Neuronal stem cell (in vitro differentiated cells): ENCODE data around the gene SMIM13.
A peak's percentile ranks its signal among the peaks of the same experiment; 100 is the strongest.
"Not testable (repeated sequence)": the region's sequence is repeated elsewhere in the genome, so short reads cannot be mapped to it uniquely, and the experiment has no call there.

Experiments used
- DNase-seq: peaks from one replicate; pipeline ENCODE4 v3.0.0-alpha.2; 2013; ENCODE audit warnings: low spot score
- H2AFZ ChIP-seq: one replicate; pipeline ENCODE4 v1.6.1; 2013; ENCODE audit warnings: mild to moderate bottlenecking, low read length, inconsistent platforms
- H2AK5ac ChIP-seq: 2 replicates; pipeline ENCODE4 v1.6.1; 2013; ENCODE audit warnings: low read depth, mild to moderate bottlenecking, inconsistent platforms, low read length, moderate library complexity, mixed read lengths
- H2BK120ac ChIP-seq: 2 replicates; pipeline ENCODE4 v1.6.1; 2013; ENCODE audit warnings: low read depth, mild to moderate bottlenecking, inconsistent platforms, low read length, moderate library complexity, mixed read lengths
- H2BK12ac ChIP-seq: one replicate; pipeline ENCODE4 v1.6.1; 2013; ENCODE audit warnings: low read length, inconsistent platforms
- H2BK15ac ChIP-seq: 2 replicates; pipeline ENCODE4 v1.6.1; 2013; ENCODE audit warnings: mild to moderate bottlenecking, low read length, inconsistent platforms, mixed read lengths
- H2BK5ac ChIP-seq: one replicate; pipeline ENCODE4 v1.6.1; 2013; ENCODE audit warnings: inconsistent platforms, mild to moderate bottlenecking, low read length, moderate library complexity
- H3K14ac ChIP-seq: one replicate; pipeline ENCODE4 v1.6.1; 2013; ENCODE audit warnings: low read length, inconsistent platforms
- H3K18ac ChIP-seq: 2 replicates; pipeline ENCODE4 v1.6.1; 2013; ENCODE audit warnings: low read length, inconsistent platforms
- H3K23ac ChIP-seq: 2 replicates; pipeline ENCODE4 v1.6.1; 2013; ENCODE audit warnings: low read depth, mild to moderate bottlenecking, mixed read lengths, low read length, inconsistent platforms; ENCODE audit not compliant: poor library complexity
- H3K27ac ChIP-seq: replicated peaks from 3 replicates; pipeline ENCODE4 v1.5.1; 2013; ENCODE audit warnings: low read length, inconsistent platforms
- H3K27me3 ChIP-seq, 3 experiments: 2 replicates each; pipeline ENCODE4 v1.6.1; 2013; ENCODE audit warnings: low read length in 3 of 3, mild to moderate bottlenecking in 2 of 3, inconsistent platforms in 1 of 3, low read depth in 1 of 3, mixed read lengths in 1 of 3, moderate library complexity in 1 of 3; ENCODE audit not compliant: control insufficient read depth in 3 of 3, insufficient read depth in 3 of 3
- H3K36me3 ChIP-seq, 2 donors: replicated peaks in 1 of 2; 2 replicates each; pipeline ENCODE4 v1.6.1; 2013; ENCODE audit warnings: low read length in 2 of 2; ENCODE audit not compliant: control insufficient read depth in 2 of 2, insufficient read depth in 2 of 2
- H3K4ac ChIP-seq: 2 replicates; pipeline ENCODE4 v1.6.1; 2013; ENCODE audit warnings: inconsistent platforms, mild to moderate bottlenecking, low read length, moderate library complexity
- H3K4me1 ChIP-seq, 2 donors: 1 replicate in 1 of 2; 2 replicates in 1 of 2; pipeline ENCODE4 v1.6.1; 2013; ENCODE audit warnings: low read length in 2 of 2, low read depth in 1 of 2; ENCODE audit not compliant: control insufficient read depth in 2 of 2, insufficient read depth in 1 of 2
- H3K4me2 ChIP-seq: one replicate; pipeline ENCODE4 v1.6.1; 2013; ENCODE audit warnings: mild to moderate bottlenecking, low read length, inconsistent platforms; ENCODE audit not compliant: insufficient read depth, poor library complexity, severe bottlenecking
- H3K4me3 ChIP-seq, 2 donors: 2 replicates each; pipeline ENCODE4 v1.5.1; 2013; ENCODE audit warnings: low read length in 2 of 2, mild to moderate bottlenecking in 2 of 2, inconsistent platforms in 1 of 2, moderate library complexity in 1 of 2
- H3K79me1 ChIP-seq: one replicate; pipeline ENCODE4 v1.6.1; 2013; ENCODE audit warnings: low read depth, mild to moderate bottlenecking, inconsistent platforms, low read length, moderate library complexity
- H3K9ac ChIP-seq: one replicate; pipeline ENCODE4 v1.6.1; 2013; ENCODE audit warnings: mild to moderate bottlenecking, low read depth, low read length, inconsistent platforms; ENCODE audit not compliant: poor library complexity
- H3K9me3 ChIP-seq, 2 donors: replicated peaks in 1 of 2; 2 replicates each; pipeline versions ENCODE3 to v1.6.1; 2013; ENCODE audit warnings: low read length in 2 of 2, mild to moderate bottlenecking in 2 of 2, inconsistent platforms in 1 of 2, low read depth in 1 of 2, mixed read lengths in 1 of 2, moderate library complexity in 1 of 2; ENCODE audit not compliant: control insufficient read depth in 2 of 2, insufficient read depth in 1 of 2
- H4K8ac ChIP-seq: one replicate; pipeline ENCODE4 v1.6.1; 2013; ENCODE audit warnings: low read depth, mild to moderate bottlenecking, inconsistent platforms, low read length, moderate library complexity
- H4K91ac ChIP-seq: one replicate; pipeline ENCODE4 v1.6.1; 2013; ENCODE audit warnings: low read length, low read depth, mild to moderate bottlenecking, inconsistent platforms; ENCODE audit not compliant: poor library complexity
- WGBS, 2 donors: extraction: QIAGEN DNeasy Blood & Tissue Kit; methylation state at CpG; one replicate each; pipeline ENCODE4 v1.1.7; 2013; ENCODE audit warnings: missing lambda C conversion rate in 2 of 2, mixed read lengths in 1 of 2; ENCODE audit not compliant: insufficient read length in 2 of 2, insufficient replicate concordance in 1 of 2; ENCODE audit errors: extremely low coverage in 2 of 2; 5-methylcytosine and 5-hydroxymethylcytosine counted together

SMIM13 gene

DNA sequence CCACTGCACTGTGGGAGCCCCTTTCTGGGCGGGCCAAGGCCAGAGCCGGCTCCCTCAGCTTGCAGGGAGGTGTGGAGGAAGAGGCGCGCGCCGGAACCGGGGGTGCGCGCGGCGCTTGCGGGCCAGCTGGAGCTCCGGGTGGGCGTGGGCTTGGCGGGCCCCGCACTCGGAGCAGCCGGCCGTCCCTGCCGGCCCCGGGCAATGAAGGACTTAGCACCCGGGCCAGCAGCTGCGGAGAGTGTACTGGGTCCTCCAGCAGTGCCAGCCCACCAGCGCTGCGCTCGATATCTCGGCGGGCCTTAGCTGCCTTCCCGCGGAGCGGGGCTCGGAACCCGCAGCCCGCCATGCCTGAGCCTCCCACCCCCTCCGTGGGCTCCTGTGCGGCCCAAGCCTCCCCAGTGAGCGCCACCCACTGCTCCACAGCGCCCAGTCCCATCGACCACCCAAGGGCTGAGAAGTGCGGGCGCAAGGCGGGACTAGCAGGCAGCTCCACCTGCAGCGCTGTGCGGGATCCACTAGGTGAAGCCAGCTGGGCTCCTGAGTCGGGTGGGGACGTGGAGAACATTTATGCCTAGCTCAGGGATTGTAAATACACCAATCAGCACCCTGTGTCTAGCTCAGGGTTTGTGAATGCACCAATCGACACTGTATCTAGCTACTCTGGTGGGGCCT is 6.4 kb upstream of the SMIM13 start:
- H3K14ac ChIP-seq, H2BK12ac ChIP-seq, H3K4me3 ChIP-seq, H3K36me3 ChIP-seq, H2BK120ac ChIP-seq, H3K27ac ChIP-seq, DNase-seq, H3K9ac ChIP-seq, H3K23ac ChIP-seq, H2BK5ac ChIP-seq, H2AFZ ChIP-seq, H3K79me1 ChIP-seq, H3K9me3 ChIP-seq, H4K91ac ChIP-seq, H3K4me2 ChIP-seq, H3K27me3 ChIP-seq, H4K8ac ChIP-seq, H3K18ac ChIP-seq, H3K4me1 ChIP-seq, H3K4ac ChIP-seq, H2BK15ac ChIP-seq, H2AK5ac ChIP-seq: not testable (repeated sequence)
- no CpG with 5 or more reads among the region's 47 CpGs for WGBS, 2 donors

- no peak for DNase-seq
- no peaks in the 10 kb centered on the region for H3K79me1 ChIP-seq
- no peak overlapping the region for H2BK120ac ChIP-seq
- no peaks in the 10 kb centered on the region for H3K36me3 ChIP-seq
- H3K9me3 ChIP-seq, result no peaks in the 10 kb centered on the region
- H3K18ac ChIP-seq, result no peak overlapping the region
- H3K4me1 ChIP-seq, result no peaks in the 10 kb centered on the region
- no peak overlapping the region for H2AK5ac ChIP-seq
- no peak overlapping the region for H3K14ac ChIP-seq
- no peak overlapping the region for H3K27ac ChIP-seq
- no peak overlapping the region for H3K4me3 ChIP-seq
- H3K27me3 ChIP-seq, result no peaks in the 10 kb centered on the region
- no peak overlapping the region for H2AFZ ChIP-seq
- WGBS, 2 donors, result no CpG with 5 or more reads among the region's 1 CpG
- no peak overlapping the region for H2BK12ac ChIP-seq
- H3K4ac ChIP-seq, result no peak overlapping the region
- H4K91ac ChIP-seq, result no peak overlapping the region
- no peak overlapping the region for H2BK5ac ChIP-seq
- no peak overlapping the region for H4K8ac ChIP-seq
- no peak overlapping the region for H3K4me2 ChIP-seq
- no peak overlapping the region for H3K23ac ChIP-seq
- H2BK15ac ChIP-seq, result no peak overlapping the region
- H3K9ac ChIP-seq, result no peak overlapping the region
Measured at GRCh38 chr6:11089695-11090094, 3.9 kb upstream of the SMIM13 start.

DNA sequence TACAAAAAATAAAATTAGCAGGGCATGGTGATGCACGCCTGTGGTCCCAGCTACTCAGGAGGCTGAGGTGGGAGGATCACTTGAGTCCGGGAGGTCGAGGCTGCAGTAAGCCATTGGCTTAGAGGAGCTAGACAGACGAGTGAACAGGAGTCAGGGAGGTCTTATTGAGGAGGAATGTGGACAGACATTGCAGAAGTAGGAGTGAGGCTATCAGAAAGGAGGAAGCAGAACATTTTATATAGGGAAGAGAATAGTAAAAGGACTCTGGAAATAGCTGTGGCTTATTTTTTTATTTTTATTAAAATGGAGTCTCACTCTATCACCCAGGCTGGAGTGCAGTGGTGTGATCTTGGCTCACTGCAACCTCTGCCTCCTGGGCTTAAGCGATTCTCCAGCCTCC is 2.5 kb upstream of the SMIM13 start:
- H3K27me3 ChIP-seq, H3K9me3 ChIP-seq, H2BK12ac ChIP-seq, H3K4me2 ChIP-seq, H2BK5ac ChIP-seq, H3K79me1 ChIP-seq, H4K8ac ChIP-seq, H2AFZ ChIP-seq, H3K27ac ChIP-seq, H4K91ac ChIP-seq, H3K14ac ChIP-seq, H3K4me1 ChIP-seq, H3K18ac ChIP-seq, H2BK15ac ChIP-seq, H3K23ac ChIP-seq, H3K36me3 ChIP-seq, H3K9ac ChIP-seq, H2BK120ac ChIP-seq, H3K4me3 ChIP-seq, H2AK5ac ChIP-seq, DNase-seq, H3K4ac ChIP-seq: not testable (repeated sequence)
- WGBS, 2 donors, result no CpG with 5 or more reads among the region's 5 CpGs

GRCh38 chr6:11092668-11093375 is 812 bp upstream of the SMIM13 start:
- Histone ChIP-seq H2BK5ac (no peak overlapping the region), H3K4me2 (peak overlapping the region; percentile 55), H3K14ac (no peak overlapping the region), H2BK120ac (no peak overlapping the region), H2AFZ (peak overlapping the region; percentile 100), H4K8ac (no peak overlapping the region), H3K18ac (peak overlapping the region; percentile 76), H3K4me1 (peaks cover 0 to 2% of the 10 kb centered on the region in 2 donors), H3K27me3 (no peaks in the 10 kb centered on the region), H3K4me3 (peak overlapping the region; percentile 98 to 99), H3K79me1 (no peaks in the 10 kb centered on the region), H3K23ac (no peak overlapping the region), H3K36me3 (peaks cover 0 to 3% of the 10 kb centered on the region in 2 donors), H4K91ac (no peak overlapping the region), H3K9me3 (no peaks in the 10 kb centered on the region), H2BK15ac (no peak overlapping the region), H2AK5ac (no peak overlapping the region), H3K4ac (no peak overlapping the region), H3K27ac (no peak overlapping the region), H3K9ac (no peak overlapping the region), H2BK12ac (no peak overlapping the region)
- DNase-seq, result no peak
- no CpG with 5 or more reads among the region's 10 CpGs for WGBS, 2 donors
